HuH-7.5 (cell line): ENCODE measurements around the gene ATP2A1.
A peak's percentile ranks its signal among the peaks of the same experiment; 100 is the strongest.
"Not testable (repeated sequence)": the region's sequence is repeated elsewhere in the genome, so short reads cannot be mapped to it uniquely, and the experiment has no call there.

Experiments
- DNase-seq: peaks from one replicate; pipeline ENCODE4 v3.0.0; 2011; ENCODE audit warnings: low spot score

The ATP2A1 gene

DNA sequence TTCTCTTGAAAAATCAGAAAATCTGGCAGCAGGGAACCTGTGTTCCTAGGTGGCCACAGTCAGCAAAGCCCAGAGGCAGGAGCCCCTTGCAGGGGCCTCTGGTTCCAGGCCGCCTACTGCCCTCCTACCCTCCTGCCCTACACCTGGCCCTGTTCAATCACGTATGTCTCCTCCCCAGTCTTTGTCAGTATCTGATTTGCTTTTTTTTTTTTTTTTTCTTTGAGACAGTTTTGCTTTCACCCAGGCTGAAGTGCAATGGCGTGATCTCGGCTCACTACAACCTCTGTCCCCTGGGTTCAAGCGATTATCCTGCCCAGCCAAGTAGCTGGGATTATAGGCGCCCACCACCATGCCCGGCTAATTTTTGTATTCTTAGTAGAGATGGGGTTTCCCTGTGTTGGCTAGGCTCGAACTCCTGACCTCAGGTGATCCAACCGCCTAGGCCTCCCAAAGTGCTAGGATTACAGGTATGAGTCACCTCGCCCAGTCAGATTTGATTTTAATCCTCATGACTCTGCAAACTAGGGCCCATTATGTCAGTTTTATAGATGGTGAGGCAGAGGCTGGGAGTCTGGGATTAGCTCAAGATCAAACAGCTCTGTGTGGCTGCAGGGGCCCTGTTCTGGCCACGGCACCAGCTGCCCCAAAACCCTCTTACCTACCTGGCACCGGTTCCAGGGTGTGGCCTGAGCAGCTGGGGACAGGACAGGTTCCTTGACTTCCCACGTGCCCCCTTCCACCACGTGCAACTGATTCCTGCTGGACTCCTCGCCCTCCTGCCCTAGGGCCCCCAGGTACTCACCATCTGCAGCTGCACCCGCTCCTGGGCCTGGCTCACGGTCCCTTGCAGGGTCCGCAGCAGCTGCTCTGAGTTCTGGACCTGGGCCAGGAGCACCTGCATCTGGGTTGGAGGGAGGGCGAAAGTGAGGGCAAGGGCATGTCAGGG, 32.1 kb downstream of the ATP2A1 start:
- DNase-seq = no peak

GRCh38 chr16:28912558-28912957, 34.3 kb downstream of the ATP2A1 start:
- DNase-seq = no peak

GRCh38 chr16:28913946-28914724, 35.8 kb downstream of the ATP2A1 start:
- DNase-seq = no peak

DNA sequence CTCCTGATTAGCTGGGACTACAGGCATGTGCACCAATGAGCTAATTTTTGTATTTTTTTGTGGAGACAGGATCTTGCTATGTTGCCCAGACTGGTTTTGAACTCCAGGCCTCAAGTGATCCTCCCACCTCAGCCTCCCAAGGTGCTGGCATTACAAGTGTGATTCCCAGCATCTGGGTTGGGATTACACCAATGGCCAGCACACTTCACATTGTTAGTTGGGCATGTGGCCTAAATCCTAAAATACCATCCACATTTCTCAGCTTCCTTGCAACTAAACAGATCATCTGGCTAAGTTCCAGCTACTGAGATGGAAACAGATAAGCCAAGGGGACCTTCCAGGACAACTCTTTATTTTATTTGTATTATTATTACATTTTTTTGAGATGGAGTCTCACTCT, 36.9 kb downstream of the ATP2A1 start:
- no peak for DNase-seq

DNA sequence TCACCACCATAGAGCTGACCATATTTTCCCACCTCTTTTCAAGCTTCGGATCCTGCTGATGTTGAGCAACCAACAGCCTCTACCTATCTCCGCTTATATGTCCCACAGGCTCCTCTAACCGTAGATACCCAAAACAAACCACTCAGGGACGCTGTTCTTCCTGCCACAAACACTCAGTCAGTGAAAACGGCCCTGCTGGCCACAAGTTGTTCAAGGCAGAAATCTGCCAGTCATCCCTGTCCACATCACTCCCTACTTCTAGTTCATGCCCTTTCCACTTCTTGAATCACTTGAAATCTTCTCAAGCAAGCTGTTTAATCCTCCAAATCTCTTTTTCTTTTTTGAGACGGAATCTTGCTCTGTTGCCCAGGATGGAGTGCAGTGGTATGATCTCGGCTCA, 38.8 kb downstream of the ATP2A1 start:
- DNase-seq = no peak

- no peak for DNase-seq
Observed at GRCh38 chr16:28918698-28919097, 40.4 kb downstream of the ATP2A1 start.

- DNase-seq = no peak
Observed at GRCh38 chr16:28923231-28923587, 44.9 kb downstream of the ATP2A1 start.

DNA sequence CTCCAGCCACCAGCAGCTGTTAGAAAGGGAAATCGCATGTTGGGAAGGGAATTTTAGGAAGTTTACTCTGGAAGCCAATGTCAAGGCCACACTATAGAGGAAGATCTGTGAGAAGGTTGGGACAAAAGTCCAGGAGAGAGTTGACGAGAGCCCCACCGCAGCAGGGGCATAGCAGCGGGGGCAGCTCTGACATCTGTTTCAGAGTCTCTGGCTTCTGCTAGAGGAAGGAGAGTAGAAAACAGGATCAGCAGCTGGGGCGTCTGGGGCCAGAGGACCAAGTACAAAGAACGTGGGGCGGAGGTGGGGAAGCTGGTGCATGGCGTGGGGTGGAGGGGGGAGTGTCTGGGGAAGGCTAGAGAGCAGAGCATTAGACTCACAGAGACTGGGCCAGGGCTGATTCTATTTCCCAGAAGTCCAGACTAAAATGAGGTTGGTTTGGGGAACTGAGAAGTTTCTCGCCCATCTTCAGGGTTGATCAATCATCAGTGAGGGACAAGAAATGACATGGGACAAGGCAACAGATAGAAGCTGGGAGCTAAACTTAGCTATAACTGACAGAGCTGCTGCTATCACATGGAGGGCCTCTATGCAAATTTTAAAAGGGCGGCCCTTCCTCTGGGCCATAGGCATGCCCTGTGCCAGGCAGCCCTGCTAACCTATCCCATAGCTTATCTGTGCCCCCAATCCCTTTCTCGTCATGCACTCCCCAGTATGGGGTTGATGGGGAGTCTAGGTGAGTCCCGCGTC, 45.5 kb downstream of the ATP2A1 start:
- DNase-seq = no peak

GRCh38 chr16:28924399-28924761, 46.1 kb downstream of the ATP2A1 start:
- DNase-seq = no peak

DNA sequence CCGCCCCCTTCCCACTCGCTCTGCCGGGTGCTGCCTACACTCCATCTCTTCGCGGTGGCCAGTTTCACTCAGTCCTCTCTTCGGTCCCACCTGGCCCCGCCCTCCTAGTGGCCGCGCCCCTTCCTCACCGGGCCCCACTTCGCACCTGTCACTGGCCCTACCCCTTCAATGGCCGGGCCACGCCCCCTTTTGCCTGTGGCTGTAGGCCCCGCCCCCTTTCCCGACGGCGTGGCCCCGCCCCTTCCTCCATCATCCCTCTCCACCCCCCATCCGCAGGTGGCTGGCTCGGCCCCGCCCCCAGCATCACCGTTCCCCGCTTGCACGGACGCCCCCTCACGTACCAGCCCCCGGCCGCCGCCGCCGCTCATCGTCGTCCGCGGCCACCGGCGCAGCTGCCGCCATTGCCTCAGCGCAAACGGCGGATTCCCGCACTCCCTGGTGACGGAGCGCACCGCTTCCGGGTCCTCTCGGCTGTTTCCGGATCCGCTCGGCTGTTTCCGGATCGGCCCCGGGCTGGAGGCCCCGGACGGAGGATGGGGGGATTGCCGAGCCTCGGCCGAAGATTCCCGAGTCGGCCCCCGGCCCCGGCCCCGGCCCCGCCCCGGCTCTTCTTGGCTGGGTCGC, 46.6 kb downstream of the ATP2A1 start, which contains the start of gene RABEP2:
Gene RABEP2 (minus strand): TSS at position 477 of the 624 bp plus-strand sequence. CDS start 75 bp downstream, at position 402.
- peak; percentile 97 for DNase-seq

DNA sequence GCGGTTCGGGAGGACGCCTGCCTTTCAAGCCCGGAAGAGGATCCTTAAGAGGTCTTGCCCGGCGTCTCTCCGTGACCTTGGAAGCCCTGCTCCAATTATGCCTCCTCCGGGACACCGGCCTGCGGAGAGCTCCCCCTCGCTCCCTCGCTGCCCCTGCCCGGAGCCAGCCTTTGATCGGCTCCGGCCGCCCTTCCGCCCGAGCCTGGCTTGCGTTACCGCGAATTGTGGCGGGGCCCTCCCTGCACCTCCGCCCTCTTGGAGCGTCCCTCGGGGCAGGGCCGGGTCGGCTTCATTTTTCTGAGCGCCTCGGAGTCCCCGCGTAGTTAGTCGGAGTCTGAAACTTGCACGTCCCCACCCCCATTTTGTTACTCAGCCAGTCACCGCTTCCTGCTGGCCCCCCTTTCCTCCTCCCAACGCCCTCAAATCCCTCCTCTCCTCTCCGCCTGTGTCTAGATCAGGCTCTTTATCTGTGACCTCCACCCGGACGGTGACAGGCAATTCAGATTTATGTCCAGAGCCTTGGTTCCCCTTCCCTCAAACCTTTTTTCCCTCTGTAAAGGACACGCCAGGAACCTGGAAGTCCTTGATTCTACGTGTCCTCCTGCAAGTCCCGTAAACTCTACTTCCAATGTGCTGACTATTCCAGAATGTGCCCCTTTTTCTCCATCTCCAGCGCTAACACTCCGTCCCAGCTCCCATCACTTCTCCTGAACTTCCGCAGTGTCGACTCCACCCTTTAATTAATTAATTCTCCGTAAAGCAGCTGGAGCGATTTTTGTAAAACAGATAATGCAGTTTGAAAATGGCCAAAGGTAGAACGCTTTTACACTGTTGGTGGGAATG, 47.3 kb downstream of the ATP2A1 start:
- peak; percentile 61 for DNase-seq

GRCh38 chr16:28926284-28926683, 48.0 kb downstream of the ATP2A1 start:
- not testable (repeated sequence) for DNase-seq

DNA sequence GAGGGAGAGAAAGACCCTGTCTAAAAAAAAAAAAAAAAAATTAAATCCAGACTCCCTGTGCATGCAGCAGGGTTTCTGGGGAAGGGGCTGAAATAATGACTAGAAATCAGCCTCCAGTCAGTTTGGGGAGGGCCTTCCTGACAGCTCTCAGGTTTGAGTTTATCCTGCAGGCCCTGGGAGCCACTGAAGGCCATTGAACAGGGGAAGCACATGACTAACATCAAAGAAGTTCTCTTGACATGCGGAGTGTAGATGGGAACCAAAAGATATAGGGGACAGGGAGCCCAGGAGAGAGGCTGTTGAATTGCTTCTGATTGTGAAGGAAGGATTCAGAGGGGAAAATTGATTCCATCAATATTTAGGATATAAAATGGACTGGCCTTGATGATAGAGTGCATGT, 49.5 kb downstream of the ATP2A1 start:
- DNase-seq = no peak

DNA sequence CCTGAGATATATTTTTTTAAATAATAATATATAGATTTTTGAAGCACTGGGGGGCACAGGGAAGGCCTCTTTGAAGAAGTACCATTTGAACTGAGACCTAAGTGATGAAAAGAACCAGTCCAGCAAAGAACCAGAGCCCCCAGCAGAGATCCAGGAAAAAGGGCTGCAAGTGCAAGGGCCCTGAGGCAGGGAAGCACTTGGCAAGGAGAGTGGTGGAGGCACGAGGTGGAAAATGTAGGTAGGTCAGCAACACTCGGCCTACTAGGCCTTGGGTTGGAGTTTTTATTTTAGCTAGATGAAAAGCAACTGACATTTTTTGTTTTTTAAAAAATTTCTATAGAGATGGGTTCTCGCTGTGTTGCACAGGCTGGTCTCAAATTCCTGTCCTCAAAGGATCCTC, 51.9 kb downstream of the ATP2A1 start:
- no peak for DNase-seq

DNA sequence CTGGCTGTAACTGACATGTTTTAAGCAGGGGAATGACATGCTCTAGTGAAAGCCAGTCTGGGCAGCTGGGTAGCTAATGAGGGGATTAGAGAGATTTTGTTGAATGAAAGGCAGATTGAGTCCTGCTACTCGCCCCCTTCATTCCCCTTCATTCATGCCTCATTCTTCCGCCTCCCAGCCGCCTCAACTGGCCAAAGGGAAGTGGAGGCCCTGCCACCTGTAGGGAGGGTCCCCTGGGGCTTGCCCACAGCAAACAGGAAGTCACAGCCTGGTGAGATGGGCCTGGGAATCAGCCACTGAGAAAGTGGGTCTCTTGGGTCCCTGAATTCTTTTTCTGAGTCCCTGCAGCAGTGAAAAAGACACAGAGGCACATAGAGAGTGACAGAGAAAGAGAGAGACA, 52.4 kb downstream of the ATP2A1 start:
- DNase-seq = no peak

- no peak for DNase-seq
Observed at GRCh38 chr16:28931801-28932225, 53.5 kb downstream of the ATP2A1 start, which contains the start of gene CD19. TSS of gene CD19 (plus strand) at chr16:28931971. CDS start at chr16:28932001, 30 bp downstream.

DNA sequence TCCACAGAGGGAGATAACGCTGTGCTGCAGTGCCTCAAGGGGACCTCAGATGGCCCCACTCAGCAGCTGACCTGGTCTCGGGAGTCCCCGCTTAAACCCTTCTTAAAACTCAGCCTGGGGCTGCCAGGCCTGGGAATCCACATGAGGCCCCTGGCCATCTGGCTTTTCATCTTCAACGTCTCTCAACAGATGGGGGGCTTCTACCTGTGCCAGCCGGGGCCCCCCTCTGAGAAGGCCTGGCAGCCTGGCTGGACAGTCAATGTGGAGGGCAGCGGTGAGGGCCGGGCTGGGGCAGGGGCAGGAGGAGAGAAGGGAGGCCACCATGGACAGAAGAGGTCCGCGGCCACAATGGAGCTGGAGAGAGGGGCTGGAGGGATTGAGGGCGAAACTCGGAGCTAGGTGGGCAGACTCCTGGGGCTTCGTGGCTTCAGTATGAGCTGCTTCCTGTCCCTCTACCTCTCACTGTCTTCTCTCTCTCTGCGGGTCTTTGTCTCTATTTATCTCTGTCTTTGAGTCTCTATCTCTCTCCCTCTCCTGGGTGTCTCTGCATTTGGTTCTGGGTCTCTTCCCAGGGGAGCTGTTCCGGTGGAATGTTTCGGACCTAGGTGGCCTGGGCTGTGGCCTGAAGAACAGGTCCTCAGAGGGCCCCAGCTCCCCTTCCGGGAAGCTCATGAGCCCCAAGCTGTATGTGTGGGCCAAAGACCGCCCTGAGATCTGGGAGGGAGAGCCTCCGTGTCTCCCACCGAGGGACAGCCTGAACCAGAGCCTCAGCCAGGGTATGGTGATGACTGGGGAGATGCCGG, 54.3 kb downstream of the ATP2A1 start:
- no peak for DNase-seq

DNA sequence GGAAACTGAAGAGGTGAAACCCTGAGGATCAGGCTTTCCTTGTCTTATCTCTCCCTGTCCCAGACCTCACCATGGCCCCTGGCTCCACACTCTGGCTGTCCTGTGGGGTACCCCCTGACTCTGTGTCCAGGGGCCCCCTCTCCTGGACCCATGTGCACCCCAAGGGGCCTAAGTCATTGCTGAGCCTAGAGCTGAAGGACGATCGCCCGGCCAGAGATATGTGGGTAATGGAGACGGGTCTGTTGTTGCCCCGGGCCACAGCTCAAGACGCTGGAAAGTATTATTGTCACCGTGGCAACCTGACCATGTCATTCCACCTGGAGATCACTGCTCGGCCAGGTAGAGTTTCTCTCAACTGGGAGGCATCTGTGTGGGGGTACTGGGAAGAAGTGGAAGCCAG, 54.9 kb downstream of the ATP2A1 start:
- DNase-seq = no peak

DNA sequence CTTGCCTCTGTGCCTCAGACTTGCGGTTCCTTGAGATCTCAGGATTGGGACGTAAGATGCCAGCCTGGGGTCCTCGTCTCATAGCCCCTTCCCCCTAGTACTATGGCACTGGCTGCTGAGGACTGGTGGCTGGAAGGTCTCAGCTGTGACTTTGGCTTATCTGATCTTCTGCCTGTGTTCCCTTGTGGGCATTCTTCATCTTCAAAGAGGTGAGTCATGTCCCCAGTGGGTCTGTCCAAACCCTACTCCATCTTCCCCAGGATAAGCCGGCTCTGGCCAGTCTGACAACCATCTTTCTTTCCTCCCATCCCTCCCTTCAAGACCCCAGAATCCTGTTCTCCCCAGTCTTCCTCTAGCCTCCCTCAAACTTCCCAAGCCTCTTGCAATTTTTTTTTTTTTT, 57.1 kb downstream of the ATP2A1 start:
- DNase-seq = no peak
